ENCODE measurements around the gene ATXN2L.

- TF ChIP-seq REST (IDR thresholded peaks at IDR 0.05; ENCODE audit: low read depth, low read length) (no peak), NFIC (IDR thresholded peaks at IDR 0.05; ENCODE audit: borderline replicate concordance) (no peak), POLR2AphosphoS5 (IDR thresholded peaks at IDR 0.05; ENCODE audit: low read depth, low read length) (no peak), JUND (IDR thresholded peaks at IDR 0.05) (no peak), CTCF (IDR thresholded peaks at IDR 0.05) (no peak), USF2 (IDR thresholded peaks at IDR 0.05; ENCODE audit: borderline replicate concordance, low read depth, low read length) (no peak), MEF2A (IDR thresholded peaks at IDR 0.05; ENCODE audit: borderline replicate concordance, low read depth) (no peak), TCF12 (IDR thresholded peaks at IDR 0.05) (no peak), MXI1 (IDR thresholded peaks at IDR 0.05; ENCODE audit: low read depth, low read length) (no peak), RXRA (IDR thresholded peaks at IDR 0.05; ENCODE audit: borderline replicate concordance, low read depth) (no peak), GATA2 (CRISPR knock-in tag; IDR thresholded peaks at IDR 0.05) (no peak), FOSL2 (IDR thresholded peaks at IDR 0.05; ENCODE audit: borderline replicate concordance, low read depth) (no peak)
Observed at GRCh38 chr16:28834873-28835863, 12.4 kb downstream of the ATXN2L start.
